GM21390 (cell line): ENCODE results near the gene GTF2H4.
"Not testable (repeated sequence)": the region's sequence is repeated elsewhere in the genome, so short reads cannot be mapped to it uniquely, and the experiment has no call there.

Experiments used
- ATAC-seq: cut with Tn5 transposase; IDR thresholded peaks from one replicate; pipeline ENCODE4 v1.9.1; 2021; ENCODE audit not compliant: unreplicated experiment

Gene GTF2H4

DNA sequence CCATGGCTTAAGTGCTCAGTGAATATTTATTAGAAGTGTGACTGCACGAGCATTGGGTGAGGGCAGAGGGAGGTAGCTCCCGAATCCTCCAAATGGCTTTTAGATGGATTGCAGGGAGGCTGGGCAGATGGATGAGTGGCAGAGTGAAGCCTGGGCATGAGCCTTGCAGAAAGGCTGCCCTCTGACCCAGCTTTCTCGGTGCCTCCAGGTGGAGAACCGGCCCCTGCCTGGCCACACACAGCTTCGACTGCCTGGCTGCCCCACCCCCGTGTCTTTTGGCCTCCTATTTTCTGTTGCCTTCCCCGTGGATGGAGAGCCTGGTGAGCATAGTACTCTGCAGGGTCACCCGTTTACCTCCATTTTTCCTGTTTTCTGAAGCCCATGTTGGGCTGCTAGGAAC is 9.5 kb downstream of the GTF2H4 start:
- no peak for ATAC-seq

DNA sequence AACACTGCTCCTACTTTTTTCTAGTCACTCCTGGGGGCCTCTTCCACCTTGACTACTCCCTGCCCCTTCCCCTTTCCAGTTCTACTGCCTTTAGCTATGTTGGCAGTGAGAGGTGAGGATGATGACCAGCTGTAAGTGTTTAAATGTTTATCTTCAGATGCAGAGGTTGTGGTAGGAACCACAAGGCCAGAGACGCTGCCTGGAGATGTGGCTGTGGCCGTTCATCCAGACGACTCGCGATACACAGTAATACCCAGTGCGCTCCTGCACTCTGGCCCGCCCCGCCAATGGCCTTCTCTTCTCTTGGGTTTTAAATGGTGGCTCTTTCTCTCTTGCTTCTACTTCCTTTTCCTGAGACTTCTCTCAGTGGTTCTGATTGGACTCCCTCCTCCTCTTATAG is 10.7 kb downstream of the GTF2H4 start:
- no peak for ATAC-seq

DNA sequence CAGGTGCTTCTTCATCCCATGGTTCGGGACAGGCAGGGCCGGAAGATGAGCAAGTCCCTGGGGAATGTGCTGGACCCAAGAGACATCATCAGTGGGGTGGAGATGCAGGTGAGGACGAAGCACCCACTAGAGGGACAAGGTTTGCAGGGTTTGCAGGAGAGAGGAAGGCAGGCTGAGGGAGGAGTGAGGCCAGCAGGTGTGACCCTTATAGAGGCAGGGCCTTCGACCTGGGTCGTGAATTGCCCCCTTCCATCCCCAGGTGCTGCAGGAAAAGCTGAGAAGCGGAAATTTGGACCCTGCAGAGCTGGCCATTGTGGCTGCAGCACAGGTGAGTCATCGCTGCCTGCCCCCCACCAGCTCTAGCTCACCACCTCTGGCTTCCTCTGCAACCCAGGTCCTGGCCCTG is 14.4 kb downstream of the GTF2H4 start:
- ATAC-seq = no peak

DNA sequence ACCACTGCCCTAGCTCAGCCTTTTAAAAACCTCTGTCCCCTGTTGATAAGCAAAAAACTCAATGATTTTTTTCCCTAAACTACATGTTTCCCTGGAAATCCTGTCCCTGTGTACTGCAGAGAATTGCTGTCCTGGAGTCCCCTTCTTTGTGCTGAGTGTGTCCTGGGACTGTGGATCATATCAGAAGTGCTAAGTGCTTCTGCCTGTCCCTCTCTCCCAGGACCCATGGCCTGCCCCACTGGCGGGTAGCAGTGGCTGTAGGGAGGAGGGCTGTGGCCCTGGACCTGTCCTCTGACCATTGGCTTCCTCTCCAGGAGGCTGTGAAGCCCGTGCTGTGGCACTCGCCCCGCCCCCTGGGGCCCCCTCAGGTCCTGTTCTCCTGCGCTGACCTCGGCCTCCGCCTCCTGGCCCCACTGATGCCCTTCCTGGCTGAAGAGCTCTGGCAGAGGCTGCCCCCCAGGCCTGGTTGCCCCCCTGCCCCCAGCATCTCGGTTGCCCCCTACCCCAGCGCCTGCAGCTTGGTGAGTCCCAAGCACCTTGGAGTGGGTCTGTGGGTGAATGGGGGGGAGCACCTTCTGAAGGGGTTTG is 16.1 kb downstream of the GTF2H4 start:
- ATAC-seq = not testable (repeated sequence)

DNA sequence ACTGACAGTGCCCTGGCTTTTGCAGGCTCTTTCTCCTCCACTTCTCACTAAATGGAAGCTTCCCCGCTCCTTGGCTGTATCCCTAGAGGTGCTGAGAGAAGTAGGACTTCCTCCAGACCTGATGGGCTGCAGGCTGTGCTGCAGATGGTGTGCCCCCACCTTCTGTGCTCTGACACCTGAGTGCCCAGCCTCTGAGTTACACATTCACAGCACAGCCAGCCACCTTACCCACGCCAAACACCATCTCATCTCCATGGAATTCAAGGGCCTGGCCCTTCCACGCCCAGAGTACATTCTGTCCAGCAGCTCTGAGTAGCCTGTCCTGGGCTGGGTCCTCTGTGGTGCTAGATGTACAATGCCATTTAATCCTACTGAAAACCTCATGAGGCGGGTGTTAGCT is 18.6 kb downstream of the GTF2H4 start:
- ATAC-seq = no peak

DNA sequence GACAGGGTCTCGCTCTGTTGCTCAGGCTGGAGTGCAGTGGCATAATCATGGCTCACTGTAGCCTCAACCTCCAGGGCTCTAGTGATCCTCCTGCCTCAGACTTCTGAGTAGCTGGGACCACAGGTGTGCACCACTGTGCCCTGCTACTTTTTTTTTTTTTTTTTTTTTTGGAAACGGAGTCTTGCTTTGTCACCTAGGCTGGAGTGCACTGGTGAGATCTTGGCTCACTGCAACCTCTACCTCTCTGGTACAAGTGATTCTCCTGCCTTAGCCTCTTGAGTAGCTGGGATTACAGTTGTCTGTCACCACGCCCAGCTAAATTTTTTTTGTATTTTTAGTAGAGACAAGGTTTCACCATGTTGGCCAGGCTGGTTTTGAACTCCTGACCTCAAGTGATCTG is 19.1 kb downstream of the GTF2H4 start:
- not testable (repeated sequence) for ATAC-seq

DNA sequence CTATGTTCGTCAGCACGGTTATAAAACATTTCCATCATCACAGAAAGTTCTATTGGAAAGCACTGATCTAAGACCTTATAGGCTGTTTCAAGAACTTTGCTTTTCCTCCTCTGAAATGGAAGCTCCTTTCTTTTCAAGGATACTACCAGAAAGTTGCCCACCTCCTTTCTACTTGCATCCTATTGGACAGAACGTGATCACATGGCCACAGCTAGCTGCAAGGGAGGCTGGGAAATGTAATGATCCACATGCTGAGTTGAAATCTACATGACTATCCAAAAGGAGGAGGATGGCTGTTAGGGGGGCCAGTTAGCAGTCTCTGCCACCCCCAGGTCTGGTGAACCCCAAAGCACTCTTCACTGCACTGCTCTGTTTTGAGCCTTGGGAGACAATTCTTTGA is 20.7 kb downstream of the GTF2H4 start:
- no peak for ATAC-seq

DNA sequence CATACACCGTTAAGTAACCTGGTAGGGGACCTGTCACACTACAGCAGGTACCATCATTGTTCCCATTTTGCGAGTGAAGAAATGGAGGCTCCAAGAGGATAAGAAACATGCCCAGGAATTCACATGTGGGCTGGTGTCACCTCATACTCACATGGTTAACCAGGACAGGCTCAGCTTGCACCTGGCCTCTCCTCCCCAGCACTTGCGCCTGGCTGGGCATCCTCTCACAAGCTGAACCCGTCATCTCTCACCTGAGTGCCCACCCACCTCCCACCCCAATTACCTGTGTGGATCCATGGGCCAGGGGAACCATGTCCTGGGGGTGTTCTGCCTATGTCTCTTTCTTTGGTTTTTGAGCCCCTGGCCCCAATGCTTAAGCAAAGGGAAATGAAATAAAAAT is 22.5 kb downstream of the GTF2H4 start:
- ATAC-seq = no peak

DNA sequence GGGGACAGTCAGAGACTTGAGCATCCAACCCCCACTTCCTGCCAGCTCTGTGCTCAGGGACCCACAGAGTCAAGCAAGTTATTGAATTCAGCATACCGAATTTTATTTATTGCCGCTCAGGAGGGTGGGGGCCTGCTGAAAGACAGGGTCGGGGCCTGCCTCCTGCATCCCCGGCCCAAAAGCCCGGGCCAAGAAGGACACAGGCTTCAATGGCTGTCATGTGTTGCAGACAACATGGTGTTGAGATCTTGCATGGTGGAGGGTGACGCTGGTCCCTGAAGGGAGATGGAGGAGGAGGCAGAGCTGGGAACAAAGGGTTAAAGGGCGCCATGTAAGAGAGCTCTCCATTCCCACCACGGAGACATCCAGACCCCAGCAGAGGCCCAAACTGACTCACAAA is 23.3 kb downstream of the GTF2H4 start:
- ATAC-seq = no peak

DNA sequence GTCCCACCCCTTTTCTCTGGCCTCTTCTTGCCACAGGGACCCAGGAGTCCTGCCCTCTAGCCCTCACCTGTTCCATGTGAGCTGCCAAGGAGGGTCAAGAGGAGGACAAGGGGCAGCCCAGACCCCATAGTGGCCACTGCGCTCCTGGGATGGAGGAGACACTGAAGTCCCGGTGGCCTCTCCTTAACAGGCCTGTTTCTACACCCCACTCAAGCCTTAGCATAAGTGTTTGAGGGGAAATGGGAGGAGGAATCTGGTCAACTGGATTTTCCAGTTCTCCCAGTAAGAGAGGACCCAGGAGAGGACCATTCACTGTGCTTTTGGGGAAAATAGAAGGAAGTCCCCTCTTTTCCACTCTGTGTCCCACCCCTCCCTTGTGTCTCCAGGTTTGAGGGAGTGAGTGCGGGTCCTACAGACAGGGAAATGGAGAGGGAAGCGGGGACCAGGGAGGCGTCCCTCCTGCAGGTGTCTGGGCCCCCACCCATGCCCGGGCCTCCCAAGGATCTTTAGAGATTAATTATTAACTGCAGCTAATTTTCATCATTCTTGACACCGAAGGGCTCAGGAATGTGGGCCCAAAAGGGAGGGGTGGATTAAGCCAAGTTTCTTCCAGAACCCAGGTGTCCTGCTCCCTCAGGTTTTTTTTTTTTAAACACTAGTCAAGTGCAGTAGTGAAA is 24.1 kb downstream of the GTF2H4 start, which contains the start of gene SFTA2:
Gene SFTA2 (minus strand): TSS at position 202 of the 677 bp plus-strand sequence. CDS start 74 bp downstream, at position 128.
- no peak for ATAC-seq

DNA sequence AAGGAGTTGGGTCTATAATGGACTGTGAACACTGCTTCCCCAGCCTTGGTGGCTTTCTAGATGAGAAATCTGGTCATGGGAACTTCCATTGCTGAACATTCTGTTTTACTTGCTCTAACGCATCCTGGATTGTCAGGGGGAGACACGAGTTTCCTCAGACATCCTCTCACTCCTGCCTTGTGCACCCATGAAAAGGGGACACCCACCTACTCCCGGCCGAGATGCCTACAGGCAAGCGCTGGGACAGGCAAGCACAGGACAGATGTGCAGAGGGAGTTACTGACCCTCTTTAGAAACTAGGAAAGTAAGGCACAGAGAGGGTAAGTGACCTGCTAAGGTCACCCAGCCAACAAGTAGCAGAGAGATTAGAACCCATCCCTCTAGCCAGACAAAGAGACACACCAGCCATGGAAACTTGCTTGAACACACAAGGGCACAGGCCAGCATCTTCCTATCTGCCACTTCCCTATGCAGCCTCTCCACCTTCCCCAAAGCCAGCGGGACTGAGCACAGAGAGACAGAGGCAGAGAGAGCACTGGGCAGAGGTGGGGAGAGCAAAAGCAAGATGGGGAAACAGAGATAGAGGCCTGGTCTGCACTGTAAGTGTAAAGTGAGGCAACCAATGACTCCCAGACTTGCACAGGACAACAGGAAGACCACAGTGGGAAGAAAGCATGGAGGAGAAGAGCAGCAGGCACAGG is 24.8 kb downstream of the GTF2H4 start:
- ATAC-seq = no peak

DNA sequence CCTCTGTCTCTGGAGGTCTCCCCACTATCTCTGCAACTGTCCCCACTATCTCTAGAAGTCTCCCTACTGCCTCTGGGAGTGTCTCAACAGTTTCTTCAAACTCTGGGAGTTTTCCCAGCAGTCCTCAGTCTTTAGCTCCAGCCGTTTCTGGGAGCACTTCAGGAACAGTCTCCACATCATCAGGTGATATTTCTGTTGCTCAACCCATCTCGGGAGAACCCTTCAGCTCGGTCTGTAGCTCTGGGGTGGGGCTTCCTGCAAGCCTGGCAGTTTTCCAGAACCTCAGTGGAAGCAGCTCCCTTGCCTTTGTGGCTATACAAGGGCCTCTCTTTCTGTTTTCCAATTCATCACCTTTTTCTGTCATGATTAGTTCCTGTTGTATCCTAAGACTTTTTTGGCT is 27.0 kb downstream of the GTF2H4 start:
- ATAC-seq = no peak

DNA sequence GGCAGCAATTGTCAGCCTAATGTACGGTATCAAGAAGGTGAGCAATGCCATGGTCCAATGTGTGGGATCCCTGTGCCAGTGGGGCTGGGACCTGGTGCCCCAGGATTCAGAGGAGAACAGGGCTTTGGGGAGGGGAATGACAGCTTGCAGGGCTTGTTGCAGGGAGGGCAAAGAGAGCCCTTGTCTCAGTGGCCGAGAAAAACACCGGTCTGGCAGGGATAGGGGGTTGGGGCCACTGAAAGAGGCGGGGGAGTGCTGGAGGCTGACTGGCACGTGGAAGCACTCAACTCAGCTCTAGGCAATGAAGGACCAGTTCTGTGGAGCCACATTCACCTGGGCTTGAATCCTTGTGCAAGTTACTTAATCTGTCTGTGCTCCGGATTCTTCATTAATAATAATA is 29.3 kb downstream of the GTF2H4 start:
- ATAC-seq = no peak

DNA sequence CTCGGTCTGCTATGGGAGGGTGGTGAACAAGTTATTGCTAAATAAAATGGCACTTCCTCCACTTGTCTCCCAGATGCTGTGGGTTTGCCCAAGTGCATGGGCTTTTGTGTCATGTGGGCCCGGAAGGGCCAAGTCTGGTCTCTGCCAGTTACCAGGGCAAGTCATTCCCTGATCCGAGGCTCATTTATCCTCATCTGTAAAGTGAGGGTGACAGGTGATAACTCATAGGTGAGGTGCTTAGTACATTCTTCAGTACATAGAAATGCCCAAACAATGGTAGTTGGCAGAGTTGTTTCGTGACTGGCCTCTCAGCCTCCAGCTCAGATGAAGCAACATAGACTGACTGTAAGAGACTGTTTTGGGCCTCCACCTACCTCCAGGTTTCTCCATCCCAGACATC is 30.7 kb downstream of the GTF2H4 start:
- no peak for ATAC-seq

DNA sequence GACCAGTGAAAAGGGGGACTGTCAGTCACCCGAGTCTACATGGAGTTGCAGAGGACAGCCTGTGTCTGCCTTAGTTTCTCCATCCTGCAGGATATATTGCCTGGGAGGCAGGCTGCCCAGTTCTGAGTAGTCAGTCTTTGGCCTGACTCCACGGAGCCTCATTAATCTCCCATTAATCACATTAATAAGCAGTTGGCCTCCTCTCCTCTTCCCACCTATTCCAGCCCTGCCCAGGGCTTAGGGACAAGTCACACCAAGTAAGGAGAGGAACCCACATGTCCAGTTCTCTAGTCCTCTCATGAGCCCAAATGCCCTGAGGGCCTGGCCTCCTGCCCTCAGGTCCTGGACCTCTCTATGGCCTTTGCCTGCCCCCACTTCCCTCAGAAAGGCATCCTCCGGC is 31.5 kb downstream of the GTF2H4 start:
- no peak for ATAC-seq

DNA sequence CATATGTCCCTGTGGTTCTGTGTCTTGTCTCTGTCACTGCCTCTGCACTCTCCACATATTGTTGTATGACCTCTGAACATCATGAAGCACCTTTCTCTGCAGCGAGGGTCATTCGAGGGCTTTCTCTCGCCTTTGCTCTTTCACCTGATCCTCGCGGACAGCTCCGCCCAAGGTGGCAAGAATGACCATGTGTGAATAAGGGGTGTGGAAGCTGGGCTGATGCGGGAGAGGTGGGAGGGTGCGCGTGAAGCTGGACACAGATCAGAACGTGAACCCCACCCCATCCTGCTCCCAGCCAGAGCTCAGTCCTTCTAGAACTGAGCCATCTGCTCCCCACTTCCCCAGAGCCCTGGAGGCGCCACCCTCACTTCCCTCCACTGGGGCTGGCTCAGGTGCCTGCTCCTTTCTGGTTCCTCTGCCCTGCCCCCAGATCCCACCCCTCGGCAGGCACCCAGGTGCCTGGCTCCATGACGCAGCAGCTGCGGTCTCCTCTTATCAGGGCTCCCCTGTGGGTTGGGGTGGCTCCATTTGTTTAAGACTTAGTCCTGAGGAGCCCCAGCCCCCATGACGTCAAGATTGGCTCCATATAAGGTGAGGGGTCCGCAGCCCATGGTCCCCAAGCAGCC is 32.5 kb downstream of the GTF2H4 start, which contains the start of gene MUCL3:
Gene MUCL3 (plus strand): TSS at position 613 of the 626 bp plus-strand sequence. CDS start 27 bp downstream, outside the sequence.
- ATAC-seq = no peak

DNA sequence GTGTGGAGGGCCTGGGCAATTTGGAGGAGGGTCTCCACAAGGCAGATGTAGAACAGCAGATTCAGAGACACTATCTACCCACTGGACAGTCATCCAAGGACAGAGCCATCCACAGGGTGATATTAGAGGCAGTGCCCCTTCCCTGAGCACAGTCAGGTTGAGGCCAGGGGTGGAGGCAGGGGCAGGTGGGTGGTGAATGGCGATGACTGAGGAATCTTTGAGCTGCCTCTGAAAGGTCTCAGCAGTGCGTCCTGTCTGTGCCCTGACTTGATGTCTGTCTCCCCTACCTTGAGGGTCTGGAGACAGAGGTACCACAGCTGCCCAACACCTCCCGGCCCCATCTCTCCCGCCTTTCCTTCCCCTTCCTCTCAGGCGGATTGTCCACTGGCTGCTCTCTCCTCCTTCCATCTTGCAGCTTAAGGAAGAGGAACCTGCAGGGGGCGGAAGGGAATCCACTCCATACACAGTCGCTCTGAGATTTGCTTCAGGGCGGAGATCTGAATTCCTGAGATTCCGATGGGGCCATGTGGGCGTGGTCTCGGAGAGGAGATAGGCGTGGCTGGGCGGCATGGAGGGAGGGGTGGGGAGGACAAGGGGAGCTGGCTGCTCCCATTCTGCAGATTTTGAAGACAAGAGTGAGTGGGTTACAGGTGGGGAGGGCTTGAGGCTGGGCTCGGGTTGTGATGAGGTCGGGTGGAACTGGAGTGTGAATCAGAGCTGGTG is 34.5 kb downstream of the GTF2H4 start:
- no peak for ATAC-seq

DNA sequence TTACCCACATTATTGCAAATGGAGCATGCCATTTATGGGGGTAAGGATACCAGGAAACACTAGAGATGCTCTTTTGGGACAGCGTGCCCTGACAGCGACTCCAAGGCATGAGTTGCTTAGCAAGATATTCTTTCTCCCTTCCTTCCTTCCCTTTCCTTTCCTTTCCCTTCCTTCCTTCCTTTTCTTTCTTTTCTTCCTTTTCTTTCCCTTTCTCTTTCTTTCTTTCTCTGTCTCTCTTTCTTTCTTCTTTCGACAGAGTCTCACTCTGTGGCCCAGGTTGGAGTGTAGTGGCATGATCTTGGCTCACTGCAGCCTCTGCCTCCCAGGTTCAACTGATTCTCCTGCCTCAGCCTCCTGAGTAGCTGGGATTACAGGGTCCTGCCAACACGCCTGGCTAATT is 36.0 kb downstream of the GTF2H4 start:
- ATAC-seq = no peak

DNA sequence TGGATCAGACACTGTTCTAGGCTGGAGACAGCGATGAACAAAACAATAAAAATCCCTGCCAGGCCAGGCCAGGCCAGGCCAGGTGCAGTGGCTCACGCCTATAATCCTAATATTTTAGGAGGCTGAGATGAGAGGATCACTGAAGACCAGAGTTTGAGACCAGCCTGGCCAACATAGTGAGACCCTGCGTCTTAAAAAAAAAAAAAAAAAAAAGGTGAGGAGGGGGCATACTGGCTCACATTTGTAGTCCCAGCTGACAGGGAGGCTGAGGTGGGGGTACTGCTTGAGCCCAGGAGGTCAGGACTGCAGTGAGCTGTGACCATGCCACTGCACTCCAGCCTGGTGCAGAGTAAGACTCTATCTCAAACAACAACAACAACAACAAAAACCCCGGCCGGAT is 37.3 kb downstream of the GTF2H4 start:
- ATAC-seq = no peak

DNA sequence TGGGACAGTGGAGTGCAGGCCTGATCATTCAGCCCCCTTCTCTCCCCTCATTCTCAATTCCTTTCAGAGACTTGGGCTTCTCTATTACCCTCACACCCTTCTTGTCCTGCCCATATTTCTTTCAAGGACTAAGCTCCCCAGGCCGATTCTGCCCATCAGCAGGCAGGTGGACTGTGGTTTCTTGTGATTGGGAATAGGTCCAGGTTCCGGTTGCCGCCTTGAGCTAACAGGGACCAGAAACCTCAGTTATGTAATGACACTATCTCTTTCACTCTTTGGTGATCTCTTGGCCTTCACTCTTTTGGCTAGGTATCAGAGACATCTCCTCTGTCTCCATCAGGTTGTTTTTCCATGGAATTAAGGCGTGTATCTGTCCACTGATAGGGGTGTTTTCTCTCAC is 39.2 kb downstream of the GTF2H4 start:
- ATAC-seq = no peak

DNA sequence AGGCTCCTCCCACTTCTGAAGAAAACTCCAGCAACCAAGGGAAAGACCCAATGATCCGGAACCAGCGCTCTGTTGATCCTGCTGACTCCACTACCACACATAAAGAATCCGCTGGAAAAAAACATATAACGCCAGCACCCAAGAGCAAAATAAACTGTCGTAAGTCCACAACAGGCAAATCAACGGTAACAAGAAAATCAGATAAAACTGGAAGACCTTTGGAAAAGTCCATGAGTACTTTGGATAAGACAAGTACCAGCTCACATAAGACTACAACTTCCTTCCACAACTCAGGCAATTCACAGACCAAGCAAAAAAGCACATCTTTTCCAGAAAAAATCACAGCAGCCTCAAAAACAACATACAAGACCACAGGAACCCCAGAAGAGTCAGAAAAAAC is 40.8 kb downstream of the GTF2H4 start:
- no peak for ATAC-seq
